Testis (tissue), 2 donors: ENCODE results near the gene EWSR1.

Experiments used
- POLR2A ChIP-seq: fragments of 450-650 bp; IDR thresholded peaks from one replicate; pipeline ENCODE4 v1.6.1; 2017; ENCODE audit warnings: antibody characterized with exemption, mild to moderate bottlenecking, moderate library complexity
- TF ChIP-seq, protein P1 (sequence below), 3 experiments: fragments of 450-650 bp in 2 of 3; fragments of 200-600 bp in 1 of 3; sonication (generic) in 1 of 3; IDR thresholded peaks; one replicate each; pipeline ENCODE4 v1.5.1; 2016 to 2019; ENCODE audit warnings: antibody characterized with exemption in 3 of 3, mild to moderate bottlenecking in 2 of 3, moderate library complexity in 1 of 3

DNA sequence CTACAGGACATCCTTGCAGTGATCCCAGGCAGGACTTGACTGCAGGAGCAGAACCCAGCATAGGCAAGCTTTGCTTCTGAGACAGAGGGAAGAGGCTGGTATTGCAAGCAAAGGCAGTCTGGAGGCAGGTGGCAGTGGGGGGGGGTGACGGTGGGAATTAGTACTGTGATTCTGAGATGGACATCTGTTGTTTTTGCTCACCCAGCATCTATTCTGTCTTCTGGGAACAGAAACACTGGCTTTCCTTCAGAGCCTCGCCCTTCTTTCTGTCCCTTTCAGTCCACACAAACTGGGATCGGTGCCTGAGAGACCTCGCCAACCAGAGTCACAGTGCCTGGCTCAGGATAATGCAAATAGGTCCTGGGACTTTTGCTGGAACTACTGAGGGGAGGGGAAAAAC is 78.6 kb downstream of the EWSR1 start:
- TF ChIP-seq, protein P1, sequence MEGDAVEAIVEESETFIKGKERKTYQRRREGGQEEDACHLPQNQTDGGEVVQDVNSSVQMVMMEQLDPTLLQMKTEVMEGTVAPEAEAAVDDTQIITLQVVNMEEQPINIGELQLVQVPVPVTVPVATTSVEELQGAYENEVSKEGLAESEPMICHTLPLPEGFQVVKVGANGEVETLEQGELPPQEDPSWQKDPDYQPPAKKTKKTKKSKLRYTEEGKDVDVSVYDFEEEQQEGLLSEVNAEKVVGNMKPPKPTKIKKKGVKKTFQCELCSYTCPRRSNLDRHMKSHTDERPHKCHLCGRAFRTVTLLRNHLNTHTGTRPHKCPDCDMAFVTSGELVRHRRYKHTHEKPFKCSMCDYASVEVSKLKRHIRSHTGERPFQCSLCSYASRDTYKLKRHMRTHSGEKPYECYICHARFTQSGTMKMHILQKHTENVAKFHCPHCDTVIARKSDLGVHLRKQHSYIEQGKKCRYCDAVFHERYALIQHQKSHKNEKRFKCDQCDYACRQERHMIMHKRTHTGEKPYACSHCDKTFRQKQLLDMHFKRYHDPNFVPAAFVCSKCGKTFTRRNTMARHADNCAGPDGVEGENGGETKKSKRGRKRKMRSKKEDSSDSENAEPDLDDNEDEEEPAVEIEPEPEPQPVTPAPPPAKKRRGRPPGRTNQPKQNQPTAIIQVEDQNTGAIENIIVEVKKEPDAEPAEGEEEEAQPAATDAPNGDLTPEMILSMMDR (IDR thresholded peaks at IDR 0.05) = no peak
- TF ChIP-seq POLR2A = no peak
